Neural progenitor cell (in vitro differentiated cells): Measurements from ENCODE around the gene GOT1. TPM values are rescaled to one million over a fixed set of nuclear protein-coding genes. Genes with fewer than 3 reads are reported as not detected.

ENCODE experiments used
- DNase-seq: peaks from one replicate; pipeline ENCODE4 v3.0.0-alpha.2; 2016; ENCODE audit warnings: low spot score
- H2AFZ ChIP-seq: fragments of 200-600 bp; sonication (generic); replicated peaks from 2 replicates; pipeline ENCODE4 v1.6.1; 2016; ENCODE audit warnings: antibody characterized with exemption
- H3F3A ChIP-seq: fragments of 200-600 bp; sonication (generic); 2 replicates; pipeline ENCODE4 v1.6.1; 2016; ENCODE audit warnings: antibody characterized with exemption, low read depth
- H3K27ac ChIP-seq: fragments of 200-600 bp; sonication (generic); 2 replicates; pipeline ENCODE4 v1.5.1; 2016; ENCODE audit warnings: mild to moderate bottlenecking
- H3K27me3 ChIP-seq: fragments of 200-600 bp; sonication (generic); 2 replicates; pipeline ENCODE4 v1.6.1; 2016; ENCODE audit warnings: mild to moderate bottlenecking, moderate library complexity
- H3K36me3 ChIP-seq: fragments of 200-600 bp; sonication (generic); 2 replicates; pipeline ENCODE4 v1.5.1; 2016
- H3K4me1 ChIP-seq: fragments of 200-600 bp; sonication (generic); 2 replicates; pipeline ENCODE4 v1.6.1; 2016; ENCODE audit warnings: mixed run types
- H3K4me2 ChIP-seq: fragments of 200-600 bp; sonication (generic); 2 replicates; pipeline ENCODE4 v1.6.1; 2016
- H3K4me3 ChIP-seq: fragments of 200-600 bp; sonication (generic); 2 replicates; pipeline ENCODE4 v1.5.1; 2016
- H3K79me2 ChIP-seq: fragments of 200-600 bp; sonication (generic); 2 replicates; pipeline ENCODE4 v1.6.1; 2016; ENCODE audit warnings: low read depth
- H3K9ac ChIP-seq: fragments of 200-600 bp; sonication (generic); 2 replicates; pipeline ENCODE4 v1.6.1; 2016
- H3K9me3 ChIP-seq: fragments of 200-600 bp; sonication (generic); 2 replicates; pipeline ENCODE4 v1.5.1; 2016; ENCODE audit warnings: low read depth
- H4K20me1 ChIP-seq: fragments of 200-600 bp; sonication (generic); 2 replicates; pipeline ENCODE4 v1.6.1; 2016; ENCODE audit warnings: low read depth
- H3K27ac Mint-ChIP-seq: 3 replicates; pipeline ENCODE4 v1.8.0; 2021; ENCODE audit warnings: mixed read lengths
- H3K27me3 Mint-ChIP-seq: 2 replicates; pipeline ENCODE4 v1.8.0; 2022; ENCODE audit warnings: low read depth, mild to moderate bottlenecking, inconsistent platforms, moderate library complexity, mixed read lengths; ENCODE audit not compliant: insufficient read depth
- H3K36me3 Mint-ChIP-seq: 3 replicates; pipeline ENCODE4 v1.8.0; 2021; ENCODE audit warnings: mixed read lengths
- H3K4me1 Mint-ChIP-seq: 3 replicates; pipeline ENCODE4 v1.8.0; 2021; ENCODE audit warnings: mixed read lengths
- H3K4me3 Mint-ChIP-seq: 3 replicates; pipeline ENCODE4 v1.8.0; 2021; ENCODE audit warnings: mild to moderate bottlenecking, moderate library complexity, mixed read lengths
- H3K9me3 Mint-ChIP-seq: 3 replicates; pipeline ENCODE4 v1.8.0; 2020; ENCODE audit warnings: mixed read lengths
- CTCF ChIP-seq: fragments of 200-600 bp; sonication (generic); IDR thresholded peaks from 2 replicates; pipeline ENCODE4 v1.5.1; 2017; ENCODE audit warnings: antibody characterized with exemption, mild to moderate bottlenecking
- EZH2 ChIP-seq: fragments of 200-600 bp; sonication (generic); IDR thresholded peaks from 2 replicates; pipeline ENCODE4 v1.6.1; 2017; ENCODE audit warnings: antibody characterized with exemption, mild to moderate bottlenecking, moderate library complexity
- EZH2phosphoT487 ChIP-seq: fragments of 200-600 bp; sonication (generic); IDR thresholded peaks from 2 replicates; pipeline ENCODE4 v1.6.1; 2017; ENCODE audit warnings: antibody characterized with exemption
- total RNA-seq: library from RNA; depleted of rRNA; stranded (reverse); fragments of >200 nt; gene quantifications from 2 replicates; pipeline ENCODE4 v1.2.3, GENCODE V29; 2015; ENCODE audit warnings: low replicate concordance

The GOT1 gene
- total RNA-seq, 1 donor from 2014 or later: 36.1 TPM

- H3K4me3 ChIP-seq: no peak overlapping the region
These were observed 34.0 kb downstream of the GOT1 start for GRCh38 chr10:99396471-99396870.

GRCh38 chr10:99395750-99396445 lies 34.5 kb downstream of the GOT1 start:
- H3K27ac ChIP-seq: no peak overlapping the region
- no peak overlapping the region for H2AFZ ChIP-seq
- no peaks in the 10 kb centered on the region for H3K4me1 Mint-ChIP-seq
- H4K20me1 ChIP-seq: no peaks in the 10 kb centered on the region
- DNase-seq: no peak
- no peak overlapping the region for H3K9ac ChIP-seq
- no peak overlapping the region for H3K4me3 ChIP-seq
- H3K4me1 ChIP-seq: no peaks in the 10 kb centered on the region
- H3K9me3 Mint-ChIP-seq: no peaks in the 10 kb centered on the region
- no peak overlapping the region for H3K4me3 Mint-ChIP-seq
- H3K4me2 ChIP-seq: no peak overlapping the region
- H3K79me2 ChIP-seq: no peaks in the 10 kb centered on the region
- H3K27me3 Mint-ChIP-seq: peaks cover 4% of the 10 kb centered on the region
- no peaks in the 10 kb centered on the region for H3K36me3 ChIP-seq
- H3K9me3 ChIP-seq: no peaks in the 10 kb centered on the region
- peaks cover 10% of the 10 kb centered on the region for H3K27me3 ChIP-seq
- peaks cover 3% of the 10 kb centered on the region for H3K36me3 Mint-ChIP-seq
- no peak overlapping the region for H3K27ac Mint-ChIP-seq
- no peak for TF ChIP-seq CTCF
- TF ChIP-seq EZH2phosphoT487: no peak
- TF ChIP-seq EZH2: no peak
- no peaks in the 10 kb centered on the region for H3F3A ChIP-seq

More at GRCh38 chr10:99396471-99396870, 34.0 kb downstream of the GOT1 start:
- TF ChIP-seq EZH2phosphoT487 (no peak), EZH2 (no peak), CTCF (no peak)
- no peaks in the 10 kb centered on the region for H3K36me3 ChIP-seq
- H3K79me2 ChIP-seq: no peaks in the 10 kb centered on the region
- no peaks in the 10 kb centered on the region for H3K4me1 Mint-ChIP-seq
- no peak overlapping the region for H3K27ac Mint-ChIP-seq
- no peak for DNase-seq
- H3K4me2 ChIP-seq: no peak overlapping the region
- H3K27ac ChIP-seq: no peak overlapping the region
- no peaks in the 10 kb centered on the region for H3K9me3 Mint-ChIP-seq
- no peak overlapping the region for H3K9ac ChIP-seq
- H2AFZ ChIP-seq: no peak overlapping the region
- no peaks in the 10 kb centered on the region for H3K4me1 ChIP-seq
- peaks cover 1% of the 10 kb centered on the region for H3K27me3 Mint-ChIP-seq
- H3K9me3 ChIP-seq: no peaks in the 10 kb centered on the region
- no peaks in the 10 kb centered on the region for H3F3A ChIP-seq
- peaks cover 10% of the 10 kb centered on the region for H3K27me3 ChIP-seq
- H3K36me3 Mint-ChIP-seq: peaks cover 3% of the 10 kb centered on the region
- H3K4me3 Mint-ChIP-seq: no peak overlapping the region
- H4K20me1 ChIP-seq: no peaks in the 10 kb centered on the region

GRCh38 chr10:99394761-99395386 lies 35.5 kb downstream of the GOT1 start:
- Histone ChIP-seq H2AFZ (no peak overlapping the region), H3K4me2 (no peak overlapping the region), H3K9ac (no peak overlapping the region), H3K4me1 (no peaks in the 10 kb centered on the region), H3K9me3 (no peaks in the 10 kb centered on the region), H3K36me3 (no peaks in the 10 kb centered on the region), H3K27me3 (peaks cover 10% of the 10 kb centered on the region), H4K20me1 (no peaks in the 10 kb centered on the region), H3F3A (no peaks in the 10 kb centered on the region), H3K4me3 (no peak overlapping the region), H3K27ac (no peak overlapping the region), H3K79me2 (no peaks in the 10 kb centered on the region)
- peaks cover 3% of the 10 kb centered on the region for H3K36me3 Mint-ChIP-seq
- no peak for DNase-seq
- peaks cover 4% of the 10 kb centered on the region for H3K27me3 Mint-ChIP-seq
- H3K4me1 Mint-ChIP-seq: no peaks in the 10 kb centered on the region
- no peaks in the 10 kb centered on the region for H3K9me3 Mint-ChIP-seq
- no peak overlapping the region for H3K27ac Mint-ChIP-seq
- no peak for TF ChIP-seq CTCF
- no peak for TF ChIP-seq EZH2
- no peak overlapping the region for H3K4me3 Mint-ChIP-seq
